GM12873 (cell line): ENCODE data around the gene POLRMT.

Experiments
- TF ChIP-seq, protein P1 (sequence below): IDR thresholded peaks from 2 replicates; pipeline ENCODE4 v1.5.1; 2012; ENCODE audit warnings: low read depth, mild to moderate bottlenecking, moderate library complexity, low read length, control low read depth; ENCODE audit not compliant: insufficient read depth; ENCODE audit errors: missing control alignments

POLRMT gene

DNA sequence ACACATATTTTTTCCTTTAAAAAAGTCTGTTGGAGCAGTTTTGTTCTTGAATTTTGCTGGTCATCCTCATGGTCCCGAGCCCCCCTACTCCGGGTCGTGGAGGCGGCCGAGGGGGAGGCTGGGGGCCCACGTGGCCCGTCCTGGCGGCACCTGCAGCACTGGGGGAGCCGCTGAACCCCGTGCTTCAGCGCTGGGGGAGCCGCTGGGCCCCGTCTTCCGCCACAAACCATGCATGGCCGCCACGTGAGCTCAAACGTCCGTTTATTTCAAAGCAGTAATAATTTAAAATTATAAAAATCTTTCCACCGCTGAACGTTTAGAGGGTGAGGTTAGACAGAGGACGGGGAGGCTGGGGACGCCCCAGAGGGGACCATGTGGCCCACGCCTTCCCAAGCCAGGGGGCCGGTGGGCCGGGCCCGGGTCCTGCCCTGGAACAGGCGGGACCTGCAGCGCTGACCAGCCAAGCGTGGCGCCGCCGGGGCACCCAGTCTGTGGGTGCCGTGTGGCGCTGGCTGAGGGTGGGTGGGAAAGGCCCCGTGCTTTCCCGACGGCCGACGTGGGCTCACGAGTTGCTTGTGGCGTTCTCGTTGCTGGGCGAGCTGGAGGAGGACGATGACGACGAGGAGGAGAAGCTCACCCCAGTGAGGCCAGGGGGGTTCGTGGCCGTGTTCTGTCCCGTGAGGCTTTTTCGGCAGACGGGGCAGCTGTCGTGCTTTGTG is 14.4 kb upstream of the POLRMT start:
- TF ChIP-seq, protein P1, sequence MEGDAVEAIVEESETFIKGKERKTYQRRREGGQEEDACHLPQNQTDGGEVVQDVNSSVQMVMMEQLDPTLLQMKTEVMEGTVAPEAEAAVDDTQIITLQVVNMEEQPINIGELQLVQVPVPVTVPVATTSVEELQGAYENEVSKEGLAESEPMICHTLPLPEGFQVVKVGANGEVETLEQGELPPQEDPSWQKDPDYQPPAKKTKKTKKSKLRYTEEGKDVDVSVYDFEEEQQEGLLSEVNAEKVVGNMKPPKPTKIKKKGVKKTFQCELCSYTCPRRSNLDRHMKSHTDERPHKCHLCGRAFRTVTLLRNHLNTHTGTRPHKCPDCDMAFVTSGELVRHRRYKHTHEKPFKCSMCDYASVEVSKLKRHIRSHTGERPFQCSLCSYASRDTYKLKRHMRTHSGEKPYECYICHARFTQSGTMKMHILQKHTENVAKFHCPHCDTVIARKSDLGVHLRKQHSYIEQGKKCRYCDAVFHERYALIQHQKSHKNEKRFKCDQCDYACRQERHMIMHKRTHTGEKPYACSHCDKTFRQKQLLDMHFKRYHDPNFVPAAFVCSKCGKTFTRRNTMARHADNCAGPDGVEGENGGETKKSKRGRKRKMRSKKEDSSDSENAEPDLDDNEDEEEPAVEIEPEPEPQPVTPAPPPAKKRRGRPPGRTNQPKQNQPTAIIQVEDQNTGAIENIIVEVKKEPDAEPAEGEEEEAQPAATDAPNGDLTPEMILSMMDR = no peak

DNA sequence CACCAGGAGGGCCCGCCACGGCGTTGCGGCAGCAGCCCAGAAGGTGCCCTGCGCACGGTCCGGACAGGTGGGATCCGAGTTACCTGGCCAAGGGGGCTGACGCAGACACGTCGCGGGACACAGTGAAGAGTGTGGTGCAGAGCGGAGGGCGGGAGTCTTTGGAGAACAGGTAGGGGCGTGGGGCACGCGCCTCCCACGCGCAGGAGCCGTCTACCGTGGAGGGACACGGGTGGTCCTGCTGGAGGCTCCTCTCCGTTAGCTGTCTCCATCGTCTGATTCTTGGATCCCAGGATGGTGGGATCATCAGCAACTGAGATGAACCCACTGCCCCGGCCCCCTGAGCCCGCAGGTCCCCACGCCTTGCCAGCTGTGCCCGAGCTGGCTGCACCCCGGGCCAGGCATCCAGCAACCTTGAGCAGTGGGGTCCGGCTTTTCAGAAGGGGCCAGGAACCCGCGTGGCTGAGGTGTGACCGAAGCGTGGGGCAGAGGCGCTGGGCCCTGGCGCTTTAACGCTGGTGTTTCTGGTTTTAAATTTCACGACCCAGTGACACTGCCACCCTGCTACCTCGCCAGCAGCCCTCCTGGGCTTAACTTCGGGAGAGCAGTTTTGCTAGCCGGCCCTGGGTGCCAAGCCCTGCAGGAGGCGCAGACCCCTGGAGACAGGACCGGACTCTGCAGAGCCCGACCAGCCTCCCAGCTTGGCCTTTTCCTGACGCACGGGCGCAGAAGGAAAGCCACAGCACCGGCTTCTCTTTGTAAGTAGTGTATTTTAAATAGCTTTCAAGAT is 13.6 kb upstream of the POLRMT start:
- TF ChIP-seq, protein P1 = no peak

DNA sequence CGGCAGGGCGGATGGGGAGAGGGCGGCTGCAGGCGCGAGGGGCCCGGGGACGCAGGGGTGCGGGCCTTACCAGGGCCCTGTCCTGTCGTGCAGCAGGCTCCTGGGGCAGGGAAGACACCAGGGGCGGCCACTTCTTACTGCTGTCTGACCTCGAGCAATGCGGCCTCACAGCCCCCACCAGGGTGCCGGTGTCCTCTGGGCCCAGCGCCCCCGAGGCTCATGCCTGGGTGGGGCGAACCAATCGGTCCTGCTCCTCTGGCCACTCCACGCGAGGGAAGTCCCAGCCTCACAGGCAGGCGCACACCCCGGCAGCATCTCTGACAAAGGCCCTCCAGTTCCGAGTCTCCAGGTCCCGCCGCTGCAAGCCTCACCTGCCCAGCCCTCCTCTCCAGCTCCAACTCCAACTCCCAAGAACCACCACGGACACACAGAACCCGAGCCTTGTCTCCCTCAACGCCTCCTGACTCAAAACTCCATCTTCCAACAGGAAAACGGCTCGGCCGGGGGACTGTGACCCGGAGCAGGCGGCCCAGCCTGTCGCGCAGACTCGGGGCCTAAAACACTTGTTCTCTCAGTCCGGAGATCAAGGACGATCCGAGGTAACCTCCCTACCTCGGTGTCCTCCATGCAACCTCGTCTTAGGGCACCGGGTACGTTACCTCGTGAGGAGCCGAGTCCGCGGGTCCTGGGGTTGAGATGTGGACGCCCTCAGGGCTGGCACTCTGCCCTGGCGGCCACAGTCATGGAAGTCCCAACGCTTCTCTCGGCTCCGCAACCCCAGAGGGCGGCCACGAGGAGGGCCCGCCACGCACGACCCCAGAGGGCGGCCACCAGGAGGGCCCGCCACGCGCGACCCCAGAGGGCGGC is 12.8 kb upstream of the POLRMT start:
- TF ChIP-seq, protein P1 = no peak

DNA sequence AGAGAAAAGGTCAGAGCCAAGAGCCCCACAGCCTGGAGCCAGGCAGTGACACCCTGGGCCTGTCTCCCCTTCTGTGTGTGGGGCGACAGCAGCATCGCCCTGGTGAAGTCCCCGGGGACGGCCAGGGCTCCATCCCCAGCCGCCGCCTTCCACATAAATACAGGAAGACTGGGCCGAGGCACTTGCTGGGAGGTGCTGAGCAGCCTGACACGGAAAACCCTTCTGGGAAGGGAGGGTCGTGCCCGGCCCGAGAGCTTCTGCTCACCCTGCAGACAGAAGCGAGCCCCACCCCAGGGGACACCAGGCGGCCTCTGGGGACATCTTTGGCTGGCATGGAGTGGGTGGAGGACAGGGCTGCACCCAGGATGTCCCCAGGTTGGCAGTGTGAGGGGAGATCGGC is 11.5 kb upstream of the POLRMT start:
- TF ChIP-seq, protein P1 = no peak

DNA sequence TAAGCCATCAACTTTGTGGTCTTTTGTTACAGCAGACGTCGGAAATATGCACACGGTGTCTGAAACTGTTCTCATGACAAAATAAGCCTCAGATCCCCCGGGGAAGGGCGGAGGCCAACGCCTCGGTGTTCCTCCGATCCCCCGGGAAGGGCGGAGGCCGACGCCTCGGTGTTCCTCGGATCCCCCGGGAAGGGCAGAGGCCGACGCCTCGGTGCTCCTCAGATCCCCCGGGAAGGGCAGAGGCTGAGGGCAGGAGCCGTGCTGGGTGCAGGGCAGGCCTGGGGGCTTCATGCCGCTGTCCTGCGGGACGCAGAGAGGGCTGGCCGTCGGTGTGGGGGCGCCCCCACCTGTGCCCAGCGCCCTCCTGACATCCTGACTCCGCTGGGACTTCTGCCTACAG is 11.0 kb upstream of the POLRMT start:
- TF ChIP-seq, protein P1 = no peak

DNA sequence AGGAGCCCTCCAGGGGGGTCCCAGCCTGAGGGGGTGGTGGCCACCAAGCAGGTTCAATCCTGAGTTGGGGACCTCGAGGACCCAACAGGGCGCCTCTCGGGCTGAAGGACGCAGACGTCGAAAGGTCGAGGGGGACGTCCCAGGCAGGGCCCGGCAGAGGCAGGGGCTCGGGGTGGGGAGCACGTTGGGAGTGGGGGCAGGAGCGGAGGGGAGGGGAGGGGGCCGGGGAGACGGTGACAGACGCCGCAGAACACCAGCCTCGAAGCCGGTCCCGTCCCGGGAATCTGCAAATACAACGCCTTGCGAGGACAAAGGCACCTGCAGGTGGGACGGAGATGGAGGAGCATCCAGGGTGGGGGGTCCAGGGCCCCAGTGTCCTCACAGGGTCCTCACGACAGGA is 10.4 kb upstream of the POLRMT start:
- TF ChIP-seq, protein P1 = no peak
